Sigmoid colon (tissue), 4 donors: Measurements from ENCODE around the gene RNF151.

Source experiments
- EP300 ChIP-seq, 4 donors: sonication (generic); formaldehyde crosslinking; IDR thresholded peaks; one replicate each; pipeline ENCODE4 v1.6.1; 2017; ENCODE audit warnings: antibody characterized with exemption in 4 of 4
- POLR2A ChIP-seq, 2 donors: fragments of 450-650 bp; IDR thresholded peaks; one replicate each; pipeline ENCODE4 v1.6.1; 2016; ENCODE audit warnings: antibody characterized with exemption in 2 of 2, mild to moderate bottlenecking in 2 of 2, moderate library complexity in 2 of 2
- POLR2AphosphoS5 ChIP-seq, 4 donors: sonication (generic); formaldehyde crosslinking; IDR thresholded peaks; one replicate each; pipeline ENCODE4 v1.6.1; 2017; ENCODE audit warnings: antibody characterized with exemption in 4 of 4
- TF ChIP-seq, protein P1 (sequence below), 4 experiments: fragments of 450-650 bp in 3 of 4; fragments of 200-600 bp in 1 of 4; IDR thresholded peaks; one replicate each; pipeline ENCODE4 v1.5.1; 2016 to 2019; ENCODE audit warnings: antibody characterized with exemption in 4 of 4, mild to moderate bottlenecking in 3 of 4, moderate library complexity in 2 of 4

DNA sequence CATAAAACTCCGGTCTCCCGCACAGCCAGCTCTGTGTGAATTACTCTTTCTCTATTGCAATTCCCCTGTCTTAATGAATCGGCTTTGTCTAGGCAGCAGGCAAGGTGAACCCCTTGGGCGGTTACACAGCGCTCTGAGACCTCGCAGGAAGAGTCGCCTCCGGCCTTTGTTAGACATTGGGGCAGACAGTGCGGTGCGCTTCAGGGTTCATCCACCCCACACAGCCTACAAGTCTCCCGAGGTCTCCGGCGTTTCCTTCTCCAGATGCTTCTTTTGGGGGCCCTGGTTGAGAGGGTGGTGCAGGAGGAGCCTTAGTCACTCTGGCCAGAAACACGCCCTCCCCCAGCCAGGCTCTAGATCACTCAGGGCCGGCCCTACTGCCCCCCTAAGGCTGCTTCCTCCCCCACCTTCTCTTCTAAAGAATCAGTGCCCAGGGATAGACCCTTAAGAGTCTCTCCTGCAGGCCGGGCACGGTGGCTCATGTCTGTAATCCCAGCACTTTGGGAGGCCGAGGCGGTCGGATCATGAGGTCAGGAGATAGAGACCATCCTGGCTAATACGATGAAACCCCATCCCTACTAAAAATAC, 21.9 kb upstream of the RNF151 start:
- TF ChIP-seq POLR2A (IDR thresholded peaks at IDR 0.05) (no peak), POLR2AphosphoS5 (IDR thresholded peaks at IDR 0.05) (no peak), EP300 (IDR thresholded peaks at IDR 0.05) (no peak)
- TF ChIP-seq, protein P1, sequence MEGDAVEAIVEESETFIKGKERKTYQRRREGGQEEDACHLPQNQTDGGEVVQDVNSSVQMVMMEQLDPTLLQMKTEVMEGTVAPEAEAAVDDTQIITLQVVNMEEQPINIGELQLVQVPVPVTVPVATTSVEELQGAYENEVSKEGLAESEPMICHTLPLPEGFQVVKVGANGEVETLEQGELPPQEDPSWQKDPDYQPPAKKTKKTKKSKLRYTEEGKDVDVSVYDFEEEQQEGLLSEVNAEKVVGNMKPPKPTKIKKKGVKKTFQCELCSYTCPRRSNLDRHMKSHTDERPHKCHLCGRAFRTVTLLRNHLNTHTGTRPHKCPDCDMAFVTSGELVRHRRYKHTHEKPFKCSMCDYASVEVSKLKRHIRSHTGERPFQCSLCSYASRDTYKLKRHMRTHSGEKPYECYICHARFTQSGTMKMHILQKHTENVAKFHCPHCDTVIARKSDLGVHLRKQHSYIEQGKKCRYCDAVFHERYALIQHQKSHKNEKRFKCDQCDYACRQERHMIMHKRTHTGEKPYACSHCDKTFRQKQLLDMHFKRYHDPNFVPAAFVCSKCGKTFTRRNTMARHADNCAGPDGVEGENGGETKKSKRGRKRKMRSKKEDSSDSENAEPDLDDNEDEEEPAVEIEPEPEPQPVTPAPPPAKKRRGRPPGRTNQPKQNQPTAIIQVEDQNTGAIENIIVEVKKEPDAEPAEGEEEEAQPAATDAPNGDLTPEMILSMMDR (IDR thresholded peaks at IDR 0.05): no peak
